Endothelial cell of umbilical vein (primary cell): ENCODE data around the gene IL17RD. TPM values are rescaled to one million over a fixed set of nuclear protein-coding genes. Genes with fewer than 3 reads are reported as not detected.

ENCODE experiments used
- BruUV-seq: library from RNA; stranded (reverse); fragments of 400-500 nt; replicated peaks from 2 replicates; lab custom pipeline; 2021; lab: Mats Ljungman, UMichigan
- CTCF ChIA-PET: fragments of 300-600, 350-600 bp; sonication (Branson Sonifier 250); formaldehyde crosslinking; loops from one replicate; lab custom pipeline; 2021; ENCODE audit warnings: antibody characterized with exemption, inconsistent platforms; lab: Charles Lee
- POLR2A ChIA-PET: fragments of 300-600, 350-600 bp; sonication (Branson Sonifier 250); formaldehyde crosslinking; loops from one replicate; lab custom pipeline; 2021; ENCODE audit warnings: antibody characterized with exemption, inconsistent platforms; lab: Charles Lee
- DNase-seq: peaks from one replicate; pipeline ENCODE4 v3.0.0-alpha.2; 2011; ENCODE audit warnings: low read depth, low spot score
- FAIRE-seq: peaks from 2 replicates; lab custom pipeline; 2011; peaks lifted over from hg19 to GRCh38; lab: Jason Lieb, UNC
- H2AFZ ChIP-seq: 2 replicates; pipeline ENCODE4 v1.6.0; 2012; ENCODE audit warnings: low read depth, low read length, control low read depth, inconsistent platforms
- H3K27ac ChIP-seq: 2 replicates; pipeline ENCODE4 v1.5.1; 2011; ENCODE audit warnings: low read depth, mild to moderate bottlenecking, control low read depth, low read length, moderate library complexity; ENCODE audit not compliant: insufficient read depth
- H3K27me3 ChIP-seq, 2 experiments: 2 replicates each; pipeline versions ENCODE4 v1.6.0 to v1.6.1; 2011; ENCODE audit warnings: low read length in 2 of 2, mixed read lengths in 1 of 2; ENCODE audit not compliant: control insufficient read depth in 2 of 2, insufficient read depth in 2 of 2
- H3K36me3 ChIP-seq, 2 experiments: 2 replicates in 1 of 2; 3 replicates in 1 of 2; pipeline ENCODE4 v1.5.1; 2011; ENCODE audit warnings: low read length in 2 of 2, mild to moderate bottlenecking in 1 of 2, moderate library complexity in 1 of 2; ENCODE audit not compliant: control insufficient read depth in 2 of 2, insufficient read depth in 2 of 2; ENCODE audit errors: extremely low read depth in 1 of 2
- H3K4me1 ChIP-seq: 3 replicates; pipeline ENCODE4 v1.5.1; 2011; ENCODE audit warnings: mild to moderate bottlenecking, low read length; ENCODE audit not compliant: control insufficient read depth, insufficient read depth; ENCODE audit errors: extremely low read depth
- H3K4me2 ChIP-seq: 2 replicates; pipeline ENCODE4 v1.6.1; 2011; ENCODE audit warnings: low read length, control low read depth, mixed read lengths; ENCODE audit not compliant: insufficient read depth
- H3K4me3 ChIP-seq, 3 experiments: fragments of 200-600 bp in 1 of 3; sonication (generic), shearing (Covaris generic) in 1 of 3; replicated peaks in 1 of 3; 2 replicates each; pipeline ENCODE4 v1.5.1; 2011 to 2016; ENCODE audit warnings: control low read depth in 3 of 3, low read length in 3 of 3, mild to moderate bottlenecking in 2 of 3, inconsistent platforms in 1 of 3, low read depth in 1 of 3, moderate library complexity in 1 of 3; ENCODE audit not compliant: insufficient read depth in 1 of 3
- H3K79me2 ChIP-seq: 2 replicates; pipeline ENCODE4 v1.6.0; 2012; ENCODE audit warnings: low read length, inconsistent platforms; ENCODE audit not compliant: control insufficient read depth, insufficient read depth
- H3K9ac ChIP-seq: replicated peaks from 2 replicates; pipeline ENCODE3; 2011; ENCODE audit warnings: low read length, control low read depth; ENCODE audit not compliant: insufficient read depth; ENCODE audit errors: extremely low read depth
- H3K9me1 ChIP-seq: replicated peaks from 3 replicates; pipeline ENCODE4 v1.6.0; 2011; ENCODE audit warnings: mild to moderate bottlenecking, low read length; ENCODE audit not compliant: control insufficient read depth, insufficient read depth; ENCODE audit errors: extremely low read depth
- H3K9me3 ChIP-seq: replicated peaks from 2 replicates; pipeline ENCODE4 v1.5.1; 2012; ENCODE audit warnings: low read length, inconsistent platforms; ENCODE audit not compliant: control insufficient read depth, insufficient read depth
- H4K20me1 ChIP-seq: replicated peaks from 2 replicates; pipeline ENCODE3; 2011; ENCODE audit warnings: mild to moderate bottlenecking, low read length; ENCODE audit not compliant: control insufficient read depth, insufficient read depth; ENCODE audit errors: extremely low read depth
- EZH2 ChIP-seq: IDR thresholded peaks from 2 replicates; pipeline ENCODE4 v1.6.1; 2012; ENCODE audit warnings: borderline replicate concordance, low read depth, mild to moderate bottlenecking, moderate library complexity, low read length, inconsistent platforms; ENCODE audit not compliant: severe bottlenecking
- FOS ChIP-seq: IDR thresholded peaks from 2 replicates; pipeline ENCODE4 v1.6.1; 2011; ENCODE audit warnings: mild to moderate bottlenecking, low read length, moderate library complexity, borderline replicate concordance; ENCODE audit not compliant: insufficient read depth
- GATA2 ChIP-seq: IDR thresholded peaks from 2 replicates; pipeline ENCODE4 v1.7.0; 2011; ENCODE audit warnings: low read depth, mild to moderate bottlenecking, moderate library complexity, mixed read lengths, low read length; ENCODE audit not compliant: insufficient read length, insufficient read depth
- JUN ChIP-seq: IDR thresholded peaks from 2 replicates; pipeline ENCODE4 v1.6.1; 2011; ENCODE audit warnings: borderline replicate concordance, low read depth; ENCODE audit not compliant: insufficient read length, insufficient read depth
- MYC ChIP-seq: IDR thresholded peaks from one replicate; pipeline ENCODE4 v1.6.1; 2011; ENCODE audit warnings: mild to moderate bottlenecking, low read depth, low read length
- POLR2A ChIP-seq: IDR thresholded peaks from 2 replicates; pipeline ENCODE4 v1.6.1; 2012; ENCODE audit warnings: low read depth, mild to moderate bottlenecking, control low read depth, low read length
- POLR2AphosphoS5 ChIP-seq: IDR thresholded peaks from 2 replicates; pipeline ENCODE4 v1.6.1; 2012; ENCODE audit warnings: low read depth, mild to moderate bottlenecking, control low read depth, low read length, moderate library complexity; ENCODE audit not compliant: insufficient read depth
- dilution Hi-C: fragments of 300-500 bp; cut with MboI; formaldehyde crosslinking; loops from one replicate; pipeline ENCODE4 v1.15.0; 2019; ENCODE audit warnings: low sequenced_read_pairs; ENCODE audit not compliant: extremely low pct_ligation_motif_present
- intact Hi-C: fragments of 100-400 bp; cut with micrococcal nuclease; formaldehyde crosslinking; loops from one replicate; pipeline ENCODE4 v1.10.0; 2022
- polyA plus RNA-seq, 4 experiments: library from polyadenylated mRNA; depleted of rRNA in 3 of 4; stranded (reverse) in 3 of 4; unstranded in 1 of 4; fragments of >200 nt; gene quantifications; 2 replicates each; pipeline versions ENCODE4 v1.2.1 to v1.2.3, GENCODE V29; 2011 to 2012; ENCODE audit warnings: missing spikeins in 1 of 4
- total RNA-seq: library from RNA; stranded (reverse); gene quantifications from 2 replicates; pipeline ENCODE4 v1.2.3, GENCODE V29; 2021
- TF ChIP-seq, protein P1 (sequence below): IDR thresholded peaks from 2 replicates; pipeline ENCODE4 v1.6.1; 2011; ENCODE audit not compliant: insufficient read depth, insufficient read length
- TF ChIP-seq, protein P2 (sequence below), 2 donors: IDR thresholded peaks; 1 replicate in 1 of 2; 2 replicates in 1 of 2; pipeline ENCODE4 v1.5.1; 2011; ENCODE audit warnings: low read length in 2 of 2, mild to moderate bottlenecking in 2 of 2, moderate library complexity in 2 of 2, control low read depth in 1 of 2, inconsistent platforms in 1 of 2, low read depth in 1 of 2; ENCODE audit not compliant: insufficient read depth in 1 of 2; ENCODE audit errors: extremely low read depth in 1 of 2

The IL17RD gene
- total and polyA plus RNA-seq, 2 donors (not counting 3 experiments of a cell fraction or from before 2014, with no cell fraction given) = 0.36 to 0.93 TPM

DNA sequence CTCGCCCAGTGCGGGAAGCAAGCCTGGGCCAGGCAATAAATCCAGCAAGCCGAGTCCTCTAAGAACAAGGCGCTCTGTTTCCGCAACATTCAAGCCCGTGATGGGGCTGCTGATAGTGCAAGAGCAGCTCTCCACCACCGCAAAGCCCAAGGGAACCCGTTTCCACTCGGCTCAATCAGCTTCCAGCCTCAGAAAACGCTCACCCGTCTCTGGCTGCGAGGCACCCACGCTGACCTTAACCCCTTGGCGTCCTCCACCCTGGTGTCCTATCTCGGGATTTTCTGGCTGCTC is 86.9 kb downstream of the IL17RD start:
- intact Hi-C loops (loop anchor here (2.0 kb wide), 2 partner anchors 17 to 83 kb away; partner anchors contain the start of gene SPATA12), dilution Hi-C loops (no loop called here)
- H3K4me3 ChIP-seq = peak overlapping the region in 2 of 3 experiments; percentile 63 to 65
- POLR2A ChIA-PET = interaction anchor here (0.6 kb wide), 1 partner anchor 35 kb away, joined by 3 read pairs; no protein-coding TSS in a partner anchor
- H3K4me1 ChIP-seq = peaks cover 22% of the 10 kb centered on the region
- no peaks in the 10 kb centered on the region for H4K20me1 ChIP-seq
- H3K27ac ChIP-seq = no peak overlapping the region
- CTCF ChIA-PET = interaction anchor here (0.8 to 1.6 kb wide), 5 partner anchors 9 to 82 kb away, joined by 3 to 5 read pairs (median 4); partner anchors contain the start of gene SPATA12
- DNase-seq = peak; percentile 45
- H3K9me3 ChIP-seq = no peaks in the 10 kb centered on the region
- FAIRE-seq = peak; percentile 26
- H3K9ac ChIP-seq = no peak overlapping the region
- peaks cover 2 to 3% of the 10 kb centered on the region in 2 experiments for H3K27me3 ChIP-seq
- no peak for TF ChIP-seq MYC
- TF ChIP-seq GATA2 = no peak
- TF ChIP-seq FOS = no peak
- TF ChIP-seq POLR2A = no peak
- TF ChIP-seq, protein P1, sequence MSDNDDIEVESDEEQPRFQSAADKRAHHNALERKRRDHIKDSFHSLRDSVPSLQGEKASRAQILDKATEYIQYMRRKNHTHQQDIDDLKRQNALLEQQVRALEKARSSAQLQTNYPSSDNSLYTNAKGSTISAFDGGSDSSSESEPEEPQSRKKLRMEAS = no peak
- no peaks in the 10 kb centered on the region for H3K79me2 ChIP-seq
- no peaks in the 10 kb centered on the region for H3K36me3 ChIP-seq
- peak overlapping the region; percentile 96 for H2AFZ ChIP-seq
- BruUV-seq = no TSS peak
- H3K9me1 ChIP-seq = no peaks in the 10 kb centered on the region
- peak overlapping the region; percentile 82 for H3K4me2 ChIP-seq

DNA sequence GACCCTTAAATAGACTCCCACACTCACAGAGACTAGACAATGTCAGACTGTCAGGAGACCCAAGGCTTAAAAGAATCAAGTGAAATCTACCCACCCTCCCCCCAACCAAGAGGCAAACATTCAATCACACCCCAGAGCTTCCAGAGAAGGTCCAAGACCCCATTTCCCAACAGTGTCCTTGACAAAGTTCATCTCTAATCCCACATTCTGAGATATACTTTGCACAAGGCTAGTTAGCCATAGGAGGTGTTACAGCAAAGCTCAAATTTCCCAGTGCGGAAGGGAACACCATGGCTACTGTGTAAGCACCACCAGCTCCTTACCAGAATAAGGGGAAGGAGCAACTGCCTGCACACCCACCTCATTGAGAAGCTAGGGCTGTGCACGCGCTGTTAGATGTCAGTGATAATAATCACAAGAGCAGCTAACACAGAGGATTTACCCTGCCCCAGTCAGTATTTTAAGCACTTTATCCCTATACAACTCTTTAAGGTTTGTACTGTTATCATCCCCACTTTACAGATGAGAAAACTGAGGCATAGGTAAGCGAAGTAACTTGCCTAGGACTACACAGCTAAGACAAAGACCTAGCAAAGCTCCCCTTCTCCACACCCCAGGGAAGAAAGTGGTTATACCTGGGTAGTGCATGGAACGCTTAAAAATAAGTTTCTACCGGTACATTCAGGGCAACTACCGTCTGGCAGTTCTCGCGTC is 87.4 kb downstream of the IL17RD start:
- POLR2A ChIA-PET = interaction anchor here (0.6 kb wide), 1 partner anchor 34 kb away, joined by 3 read pairs; no protein-coding TSS in a partner anchor
- dilution Hi-C loops = no loop called here
- FAIRE-seq = no peak

More for the DNA sequence above, 87.4 kb downstream of the IL17RD start:
- H4K20me1 ChIP-seq = no peaks in the 10 kb centered on the region
- H3K27ac ChIP-seq = no peak overlapping the region
- no peaks in the 10 kb centered on the region for H3K79me2 ChIP-seq
- no peaks in the 10 kb centered on the region for H3K9me3 ChIP-seq
- no peak overlapping the region for H2AFZ ChIP-seq
- peaks cover 22% of the 10 kb centered on the region for H3K4me1 ChIP-seq
- H3K36me3 ChIP-seq = no peaks in the 10 kb centered on the region
- TF ChIP-seq POLR2A (no peak), GATA2 (no peak), EZH2 (no peak), FOS (no peak), JUN (no peak), MYC (no peak), POLR2AphosphoS5 (no peak)
- TF ChIP-seq, protein P1 = no peak
- TF ChIP-seq, protein P2, sequence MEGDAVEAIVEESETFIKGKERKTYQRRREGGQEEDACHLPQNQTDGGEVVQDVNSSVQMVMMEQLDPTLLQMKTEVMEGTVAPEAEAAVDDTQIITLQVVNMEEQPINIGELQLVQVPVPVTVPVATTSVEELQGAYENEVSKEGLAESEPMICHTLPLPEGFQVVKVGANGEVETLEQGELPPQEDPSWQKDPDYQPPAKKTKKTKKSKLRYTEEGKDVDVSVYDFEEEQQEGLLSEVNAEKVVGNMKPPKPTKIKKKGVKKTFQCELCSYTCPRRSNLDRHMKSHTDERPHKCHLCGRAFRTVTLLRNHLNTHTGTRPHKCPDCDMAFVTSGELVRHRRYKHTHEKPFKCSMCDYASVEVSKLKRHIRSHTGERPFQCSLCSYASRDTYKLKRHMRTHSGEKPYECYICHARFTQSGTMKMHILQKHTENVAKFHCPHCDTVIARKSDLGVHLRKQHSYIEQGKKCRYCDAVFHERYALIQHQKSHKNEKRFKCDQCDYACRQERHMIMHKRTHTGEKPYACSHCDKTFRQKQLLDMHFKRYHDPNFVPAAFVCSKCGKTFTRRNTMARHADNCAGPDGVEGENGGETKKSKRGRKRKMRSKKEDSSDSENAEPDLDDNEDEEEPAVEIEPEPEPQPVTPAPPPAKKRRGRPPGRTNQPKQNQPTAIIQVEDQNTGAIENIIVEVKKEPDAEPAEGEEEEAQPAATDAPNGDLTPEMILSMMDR (IDR thresholded peaks at IDR 0.05; ENCODE audit: extremely low read depth in 1 of 2, insufficient read depth in 1 of 2, low read depth in 1 of 2, low read length in 2 of 2) = no peak
- intact Hi-C loops = loop anchor here (2.0 kb wide), 2 partner anchors 17 to 83 kb away; partner anchors contain the start of gene SPATA12
- H3K27me3 ChIP-seq = peaks cover 2 to 3% of the 10 kb centered on the region in 2 experiments
- peak overlapping the region; percentile 82 for H3K4me2 ChIP-seq
- DNase-seq = no peak
- CTCF ChIA-PET = interaction anchor here (0.8 to 1.6 kb wide), 5 partner anchors 10 to 81 kb away, joined by 3 to 5 read pairs (median 4); partner anchors contain the start of gene SPATA12
- H3K9ac ChIP-seq = no peak overlapping the region
- H3K4me3 ChIP-seq = peak overlapping the region in 1 of 3 experiments; percentile 63
- H3K9me1 ChIP-seq = no peaks in the 10 kb centered on the region
- no TSS peak for BruUV-seq
